ENCODE results near the gene SLC25A48.

DNA sequence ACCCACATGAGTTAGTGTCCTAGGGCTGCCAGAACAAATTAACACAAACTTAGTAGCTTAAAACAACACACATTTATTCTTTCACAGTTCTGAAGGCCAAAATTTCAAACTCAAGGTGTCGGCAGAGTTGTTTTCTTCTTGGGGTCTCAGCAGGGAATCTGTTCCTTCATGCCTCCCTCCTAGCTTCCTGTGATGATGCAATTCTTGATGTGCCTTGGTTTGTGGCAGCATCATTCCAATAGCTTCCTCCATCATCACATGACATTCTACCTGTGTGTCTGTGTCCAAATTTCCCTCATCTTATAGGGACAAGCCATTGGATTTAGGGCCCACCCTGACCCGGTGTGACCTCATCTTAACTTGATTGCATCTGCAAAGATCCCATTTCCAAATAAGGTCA is 12.2 kb upstream of the SLC25A48 start:
- TF ChIP-seq TAF1 (IDR thresholded peaks at IDR 0.05; ENCODE audit: low read depth, low read length): no peak
- no peak for TF ChIP-seq POLR2A (IDR thresholded peaks at IDR 0.05; ENCODE audit: low read depth, low read length)

Measured in GM12891 (cell line).